Hepatic stellate cell (primary cell): ENCODE data around the gene PAK5.

Experiments
- DNase-seq: peaks from one replicate; pipeline ENCODE4 v3.0.0; 2011; ENCODE audit warnings: low spot score

PAK5 gene

DNA sequence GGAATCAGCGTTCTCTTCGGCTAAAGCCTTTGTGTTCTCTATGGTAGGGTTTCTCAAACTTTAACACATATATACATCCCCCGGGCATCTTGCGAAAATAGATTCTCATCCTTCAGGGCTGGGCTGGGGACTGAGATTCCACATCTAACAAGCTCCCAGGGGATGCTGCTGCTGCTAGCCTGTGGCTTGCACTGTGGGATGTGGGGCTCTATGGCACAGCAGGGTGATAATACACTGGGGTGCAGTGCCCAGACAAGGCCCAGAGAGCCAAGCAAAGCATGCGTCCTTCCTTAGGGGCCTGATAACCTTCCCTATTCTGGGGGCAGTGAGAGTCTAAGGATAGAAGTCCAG is 222.4 kb downstream of the PAK5 start:
- DNase-seq: no peak

DNA sequence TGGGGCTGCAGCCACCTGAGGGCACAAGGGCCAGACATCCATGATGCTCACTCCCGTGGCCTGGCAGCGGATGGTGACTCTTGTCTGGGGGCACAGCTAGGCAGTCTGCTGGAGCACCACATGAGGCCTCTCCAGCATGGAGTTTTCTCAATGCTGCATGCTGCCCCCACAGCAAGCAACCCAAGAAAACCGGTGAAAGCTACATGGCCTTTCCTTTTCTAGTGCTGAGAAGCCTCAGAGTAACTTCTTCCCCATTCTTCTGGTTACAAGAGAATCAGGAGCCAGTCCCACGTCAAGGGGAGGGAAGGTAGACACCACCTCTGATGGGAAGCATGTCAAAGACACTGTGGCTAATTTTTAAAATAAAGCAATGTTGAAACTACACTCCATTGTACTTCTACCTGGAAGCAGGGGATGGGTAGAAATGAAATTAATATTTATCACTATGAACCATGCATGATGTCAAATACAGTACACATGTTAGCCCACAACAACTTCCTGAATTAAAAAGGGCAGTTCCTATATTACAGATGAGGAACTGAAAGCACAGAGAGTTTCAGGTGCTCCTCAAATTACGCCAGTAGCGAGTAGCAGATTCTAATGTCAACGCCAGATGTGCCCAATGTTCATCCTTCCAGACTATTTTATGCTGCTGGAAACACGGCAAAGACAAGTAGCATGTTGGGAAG is 223.0 kb downstream of the PAK5 start:
- DNase-seq: no peak

DNA sequence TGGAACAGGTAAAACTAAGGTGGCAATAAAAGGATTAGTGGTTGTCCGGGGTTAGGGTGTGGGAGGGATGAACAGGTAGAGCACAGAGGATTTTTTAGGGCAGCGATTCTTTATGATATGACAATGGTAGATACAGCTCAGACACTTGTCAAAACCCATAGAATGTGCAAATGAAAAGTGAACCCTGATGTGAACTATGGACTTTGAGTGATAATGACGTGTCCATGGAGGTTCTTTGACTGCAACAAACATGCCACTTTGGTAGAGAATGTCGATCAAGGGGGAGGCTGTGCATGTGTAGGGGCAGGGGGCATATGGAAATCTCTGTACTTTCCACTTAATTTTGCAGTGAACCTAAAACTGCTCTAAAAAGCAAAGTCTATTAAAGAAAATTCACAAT is 223.8 kb downstream of the PAK5 start:
- no peak for DNase-seq

DNA sequence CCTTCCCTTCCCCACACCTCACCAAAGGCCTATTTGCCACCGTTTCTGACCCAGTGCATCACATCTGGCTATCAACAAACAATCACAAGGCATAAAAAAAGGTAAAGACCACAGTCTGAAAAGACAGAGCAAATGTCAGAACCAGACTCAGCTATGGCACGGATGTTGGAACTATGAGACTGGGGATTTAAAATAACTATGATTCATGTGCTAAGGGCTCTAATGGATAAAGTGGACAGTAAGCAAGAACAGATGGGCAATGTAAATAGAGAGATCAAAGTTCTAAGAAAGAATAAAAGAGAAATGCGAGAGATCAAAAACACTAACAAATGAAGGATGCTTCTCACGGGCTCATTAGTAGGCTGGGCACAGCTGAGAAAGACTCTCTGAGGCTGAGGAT is 225.0 kb downstream of the PAK5 start:
- DNase-seq: no peak

DNA sequence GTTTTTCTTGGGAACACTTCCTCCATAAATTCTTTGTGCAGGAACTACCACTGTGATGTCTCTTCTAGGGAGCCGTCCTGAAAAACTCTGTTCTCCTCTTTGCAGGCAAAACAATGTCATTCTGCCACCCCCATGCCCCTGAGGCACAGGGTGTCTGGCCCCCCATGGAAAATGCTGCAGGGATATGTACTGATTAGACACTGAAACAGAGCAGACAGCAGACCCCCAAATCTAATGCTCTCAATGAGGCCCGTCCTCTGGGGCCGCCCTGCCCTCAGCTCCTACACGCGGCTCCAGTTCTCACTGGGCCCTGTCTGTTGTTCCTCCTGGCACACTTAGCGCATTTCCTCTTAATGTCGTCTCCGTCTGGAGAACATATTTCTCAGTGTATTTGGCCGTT is 227.0 kb downstream of the PAK5 start:
- no peak for DNase-seq

DNA sequence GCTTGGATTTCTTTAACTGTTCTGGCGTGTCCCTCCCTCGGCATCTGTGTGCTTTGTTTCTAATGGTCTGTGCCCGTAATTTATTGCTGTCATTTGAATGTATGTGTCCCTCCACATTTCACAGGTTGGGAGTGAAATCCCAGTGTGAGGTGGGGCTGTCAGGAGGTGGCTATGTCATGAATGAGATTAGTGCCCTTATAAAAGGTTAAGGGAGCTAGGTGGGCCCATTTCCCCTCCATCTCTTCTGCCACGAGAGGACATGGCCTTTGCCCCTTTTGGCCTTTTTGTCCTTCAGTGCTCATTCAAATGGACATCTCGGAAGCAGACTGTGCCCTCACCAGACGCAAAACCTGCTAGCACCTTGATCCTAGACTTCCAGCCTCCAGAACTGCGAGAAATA is 228.2 kb downstream of the PAK5 start:
- DNase-seq: no peak

DNA sequence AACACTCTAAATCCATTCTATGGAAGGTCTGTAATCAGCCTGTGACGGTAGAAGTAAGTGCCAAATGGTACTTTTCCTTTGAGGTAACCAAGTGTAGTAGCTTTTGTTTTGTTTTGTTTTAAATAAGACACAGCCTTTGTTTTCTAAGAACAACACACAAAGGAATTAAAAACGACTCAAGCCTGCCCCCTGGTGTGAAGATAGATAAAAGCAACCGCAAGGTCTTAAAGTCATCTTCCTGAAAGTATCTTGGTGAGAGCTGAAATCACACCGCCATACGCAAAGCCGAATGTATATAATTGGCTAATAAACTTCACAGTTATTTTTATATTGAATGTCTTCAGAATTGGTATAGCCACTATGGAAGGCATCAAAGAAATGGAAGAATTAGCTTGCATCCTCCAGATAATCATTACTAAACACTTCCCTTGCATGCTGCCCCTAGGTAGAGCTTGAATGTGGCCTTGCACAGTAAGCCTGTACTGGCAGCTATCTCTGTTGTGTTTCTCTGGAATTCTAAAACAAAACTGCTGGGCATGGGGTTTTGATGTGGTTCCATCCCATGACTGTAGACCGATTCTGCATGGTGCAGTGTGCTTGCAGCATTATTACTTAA is 228.9 kb downstream of the PAK5 start:
- DNase-seq: no peak

DNA sequence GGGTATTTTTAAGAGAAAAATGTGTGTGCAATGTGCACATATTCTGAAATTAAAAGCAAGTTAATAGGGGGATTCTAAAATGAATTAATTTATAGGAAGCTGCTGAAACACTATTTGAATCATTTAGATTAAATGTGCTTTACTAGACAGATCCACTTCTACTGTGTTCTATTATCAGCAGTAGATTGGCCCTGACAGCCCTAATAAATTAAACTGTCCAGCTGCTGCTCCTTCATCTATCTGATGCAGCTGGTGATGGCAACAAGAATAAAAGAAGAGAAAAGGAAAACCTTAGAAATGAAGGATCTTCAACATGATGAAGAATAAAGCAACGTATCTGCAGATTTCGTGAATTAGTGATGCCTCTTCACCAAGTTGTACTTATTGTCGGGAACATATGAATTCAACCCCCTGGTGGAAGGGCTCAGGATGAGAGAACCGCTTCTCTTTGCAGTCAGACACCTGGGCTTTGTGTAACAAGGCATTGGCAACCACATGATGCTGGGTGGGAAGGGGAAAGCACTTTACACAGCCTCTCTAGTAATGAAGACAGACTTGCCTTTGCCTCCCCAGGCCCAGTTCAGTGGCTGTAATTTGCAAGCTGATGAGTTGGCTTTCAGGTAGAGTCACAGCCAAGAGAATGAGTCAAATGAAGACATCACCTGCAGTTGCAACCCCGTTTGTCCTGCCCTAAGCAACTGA is 230.1 kb downstream of the PAK5 start:
- DNase-seq: no peak

DNA sequence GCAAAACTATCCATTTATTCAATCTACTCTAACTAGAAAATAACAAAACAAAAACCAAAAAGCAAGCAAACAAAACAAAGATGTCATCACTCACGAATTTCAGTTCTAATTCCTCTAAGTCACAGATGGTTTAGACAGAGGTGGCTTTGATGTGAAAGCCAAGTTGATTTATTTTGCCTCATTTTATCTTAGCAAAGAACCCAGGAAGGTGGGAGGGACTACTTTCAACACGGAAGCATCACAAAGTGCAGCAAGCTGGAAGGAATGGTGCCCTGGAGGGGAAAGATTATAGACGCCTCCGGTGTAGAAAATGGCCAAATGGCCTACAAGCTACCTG is 236.1 kb downstream of the PAK5 start:
- DNase-seq: no peak

DNA sequence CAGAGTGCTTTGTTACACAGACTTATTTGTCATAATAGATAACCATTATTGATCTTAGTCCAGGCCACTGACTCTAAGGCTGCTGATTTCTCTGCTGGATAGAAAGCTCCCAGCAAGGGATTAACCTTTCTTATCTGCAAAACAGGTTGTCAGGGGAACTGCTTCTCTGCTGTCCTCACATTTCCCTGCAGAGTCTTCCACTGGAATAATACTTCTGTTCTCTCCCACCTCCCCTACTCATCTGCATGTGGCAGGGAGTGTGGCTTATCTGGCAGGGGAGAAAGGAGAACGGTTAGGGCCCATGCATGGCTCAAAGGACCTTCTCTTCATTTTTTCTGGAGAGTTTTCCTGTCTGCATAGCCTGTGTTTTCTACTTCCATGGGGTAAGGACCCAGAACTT is 238.3 kb downstream of the PAK5 start:
- no peak for DNase-seq

DNA sequence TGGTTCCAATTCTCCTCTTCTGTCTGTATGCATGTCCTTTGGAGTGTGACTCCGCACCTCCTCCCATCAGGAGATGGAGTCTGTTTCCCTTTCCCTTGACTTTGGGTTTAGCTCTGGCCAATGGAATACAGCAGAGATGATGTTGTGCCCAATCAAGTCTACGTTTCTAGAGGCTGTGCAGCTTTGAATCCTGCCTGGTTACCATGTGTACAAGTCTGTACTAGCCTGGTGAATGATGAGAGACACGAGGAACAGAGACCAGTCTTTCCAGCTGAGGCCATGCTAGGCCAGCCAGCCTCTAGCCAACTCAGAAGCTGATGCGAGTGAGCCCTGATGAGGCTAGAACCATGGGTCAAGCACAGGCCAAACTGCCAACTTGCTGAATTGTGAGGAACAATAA is 241.3 kb downstream of the PAK5 start:
- no peak for DNase-seq

DNA sequence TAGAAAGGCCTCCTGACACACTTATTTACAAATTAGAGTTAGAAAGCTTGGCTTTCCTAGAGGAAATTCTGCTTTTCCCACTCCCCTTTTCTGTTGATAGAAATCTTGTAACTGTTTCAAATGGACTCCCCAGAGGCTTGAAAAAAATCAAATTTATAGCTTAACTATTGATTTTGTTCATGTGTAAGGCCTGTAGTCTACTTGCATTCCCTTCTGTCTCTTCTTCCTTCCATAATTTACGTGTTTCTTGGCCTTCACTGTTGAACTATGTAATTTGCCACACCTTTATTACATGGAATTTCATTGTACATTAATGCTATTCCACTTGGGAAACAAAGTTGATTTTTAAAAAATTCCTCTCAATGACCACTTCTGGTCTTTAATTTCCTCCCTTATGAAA is 243.1 kb downstream of the PAK5 start:
- DNase-seq: no peak

DNA sequence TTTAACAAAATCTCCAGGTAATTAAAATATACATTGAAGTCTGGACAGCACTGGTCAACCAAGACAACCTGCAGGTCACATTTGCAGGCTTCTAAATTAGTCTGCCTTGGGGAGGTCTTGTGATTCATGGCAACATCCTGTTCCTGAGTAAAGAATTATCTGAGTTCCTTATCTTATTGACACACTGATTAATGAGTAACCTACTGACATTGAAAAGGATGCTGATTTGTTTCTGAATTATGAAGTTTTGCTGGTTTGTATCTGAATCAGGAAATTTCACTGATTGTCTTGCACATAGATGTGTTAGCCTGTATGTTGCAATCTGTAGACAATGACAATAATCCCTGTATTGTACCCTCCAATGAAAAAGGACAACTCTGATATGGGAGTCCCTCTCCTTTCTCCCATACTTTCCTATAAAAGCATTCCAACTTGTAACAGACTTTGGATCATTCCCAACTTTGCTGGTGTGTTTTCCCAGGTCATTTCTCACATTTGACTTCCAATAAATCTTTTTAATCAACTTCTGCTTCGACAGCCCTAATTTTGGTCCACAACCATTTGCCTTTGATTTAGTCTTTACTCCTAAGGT is 244.5 kb downstream of the PAK5 start:
- no peak for DNase-seq

DNA sequence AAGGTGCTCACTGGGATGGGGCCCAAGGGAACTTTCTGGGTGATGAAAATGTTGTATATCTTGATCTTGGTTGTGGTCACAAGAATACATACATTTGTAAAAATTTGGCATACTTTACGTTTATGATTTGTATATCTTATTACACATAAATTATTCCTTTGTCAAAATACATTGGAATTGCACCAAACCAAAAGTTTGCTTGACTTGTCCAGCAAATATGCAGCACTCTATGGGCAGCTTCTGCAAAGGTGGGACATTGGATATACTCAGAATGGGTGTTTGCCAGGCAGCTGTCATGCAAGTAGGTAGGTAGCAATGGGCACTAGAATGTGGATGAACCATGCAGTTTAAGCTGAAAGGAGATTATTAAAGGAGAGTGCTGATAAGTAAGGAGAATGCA is 246.5 kb downstream of the PAK5 start:
- DNase-seq: no peak

DNA sequence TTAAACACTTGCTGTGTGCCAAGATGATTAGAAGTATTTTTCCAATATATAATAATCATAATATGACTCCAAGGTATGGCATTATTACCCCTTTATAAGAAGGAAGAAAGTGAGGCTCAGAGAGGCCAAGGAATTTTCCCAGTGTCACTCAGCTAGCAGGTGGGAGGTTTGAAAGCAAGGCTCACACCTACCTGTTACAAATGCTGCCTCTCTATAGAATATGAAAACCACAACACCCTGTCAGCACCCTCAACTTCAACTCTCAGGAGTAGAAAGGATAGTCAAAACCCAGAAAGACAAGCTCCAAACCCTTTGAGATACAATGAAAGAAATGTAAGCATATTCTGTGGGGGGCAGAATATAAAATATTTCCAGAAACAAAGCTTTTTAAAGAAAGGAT is 247.8 kb downstream of the PAK5 start:
- no peak for DNase-seq

DNA sequence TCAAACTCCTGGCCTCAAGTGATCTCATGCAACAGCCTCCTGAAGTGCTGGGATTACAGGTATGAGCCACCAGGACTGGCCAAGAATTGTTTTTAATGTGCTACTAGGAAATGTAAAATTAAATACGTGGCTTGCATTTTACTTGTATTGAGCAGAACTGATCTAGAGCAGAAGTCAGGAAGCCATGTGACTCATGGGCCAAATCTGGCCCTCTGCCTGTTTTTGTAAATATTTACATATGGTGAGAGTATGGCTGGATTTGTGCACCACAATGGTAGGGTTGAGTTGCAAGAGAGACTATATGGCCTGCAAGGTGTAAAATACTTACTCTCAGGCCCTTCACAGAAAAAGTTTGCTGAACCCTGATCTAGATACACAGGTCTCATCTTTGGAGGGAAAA is 248.7 kb downstream of the PAK5 start:
- no peak for DNase-seq

DNA sequence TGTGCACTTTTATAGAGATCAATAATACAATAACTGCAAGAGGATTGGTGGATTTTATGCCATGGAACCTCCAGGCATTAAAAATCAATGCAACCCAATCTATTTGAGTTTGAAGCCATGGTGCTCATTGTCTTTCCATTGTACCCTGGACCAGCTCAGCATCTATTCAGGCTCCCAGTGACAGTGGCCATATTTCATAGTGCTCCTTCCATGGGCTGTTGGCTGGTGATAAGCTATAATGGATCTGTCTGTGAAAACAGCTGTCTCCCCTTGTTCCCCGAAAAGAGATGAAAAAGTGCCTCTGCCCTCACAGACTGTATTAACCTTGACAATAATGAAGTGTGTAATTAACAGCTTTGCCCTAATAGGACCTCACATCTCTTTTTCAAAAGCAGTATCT is 250.2 kb downstream of the PAK5 start:
- DNase-seq: no peak

DNA sequence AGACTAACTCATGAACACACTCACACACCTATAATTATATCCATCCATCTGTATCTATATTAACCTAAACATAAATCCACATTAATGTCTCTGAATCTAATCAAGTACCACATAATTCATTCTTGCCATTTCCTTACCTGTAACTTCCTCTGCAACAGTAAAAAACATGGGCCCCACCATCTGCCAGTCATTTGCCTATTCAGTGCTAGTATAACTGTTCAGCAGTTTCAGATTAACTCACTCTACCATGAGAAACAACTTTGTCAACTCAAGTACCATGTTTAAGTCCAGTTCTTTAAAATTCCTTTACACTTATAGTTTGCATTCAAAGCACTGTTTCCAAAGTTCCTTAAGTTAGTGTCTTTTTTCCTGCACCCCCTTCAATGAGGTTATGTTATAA is 255.7 kb downstream of the PAK5 start:
- no peak for DNase-seq

DNA sequence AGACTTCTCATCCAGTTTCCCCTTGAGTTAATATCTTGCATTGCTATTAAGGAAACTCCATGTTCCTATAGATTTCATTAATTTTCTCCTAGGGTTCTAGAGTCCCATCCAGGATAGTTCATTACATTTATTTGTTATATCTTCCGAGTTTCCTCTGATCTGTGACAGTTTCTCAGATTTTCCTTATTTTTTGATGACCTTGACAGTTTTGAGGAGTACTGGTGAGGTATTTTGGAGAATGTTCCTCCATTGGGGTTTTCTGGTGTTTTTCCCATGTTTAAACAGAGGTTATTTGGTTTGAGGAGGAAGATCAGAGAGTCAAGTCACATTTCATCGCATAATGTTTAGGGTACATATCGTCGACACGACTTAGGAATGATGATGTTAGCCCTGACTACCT is 256.7 kb downstream of the PAK5 start:
- DNase-seq: no peak

DNA sequence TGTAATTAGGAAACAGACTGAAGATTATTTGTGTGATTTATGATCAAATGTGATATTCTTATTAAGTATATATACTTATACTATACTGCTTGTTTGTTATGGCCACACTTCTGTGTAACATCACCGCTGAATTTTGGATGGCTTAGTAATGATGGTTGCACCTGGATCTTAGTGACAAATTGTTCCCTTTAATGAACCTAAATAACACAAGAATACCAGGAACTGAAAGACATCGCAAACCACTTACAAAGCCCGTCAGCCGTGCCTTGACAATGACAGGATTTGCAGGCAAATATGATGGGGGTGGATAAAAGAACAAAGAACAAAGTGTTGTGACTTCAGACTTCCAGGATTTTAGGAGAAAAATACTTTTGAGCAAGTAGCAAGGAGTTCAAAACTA is 257.4 kb downstream of the PAK5 start:
- no peak for DNase-seq

DNA sequence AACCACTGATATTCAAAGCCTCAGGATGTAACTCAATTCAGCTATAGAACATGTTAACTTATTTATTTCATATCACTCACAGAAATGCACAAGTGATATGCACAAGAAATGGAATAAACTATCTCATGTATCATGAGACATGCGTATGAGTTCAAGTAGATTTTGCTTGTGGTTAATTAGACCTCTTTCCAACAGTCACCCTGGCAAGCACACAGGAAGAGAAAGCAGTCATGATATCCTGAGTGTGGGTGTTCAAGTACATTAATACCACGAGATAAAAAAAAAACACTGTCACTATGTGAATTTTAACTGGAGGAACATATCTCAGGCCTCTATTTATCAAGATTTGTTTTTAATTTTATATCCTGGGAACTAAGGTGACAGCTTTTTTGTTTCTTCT is 260.3 kb downstream of the PAK5 start:
- no peak for DNase-seq

DNA sequence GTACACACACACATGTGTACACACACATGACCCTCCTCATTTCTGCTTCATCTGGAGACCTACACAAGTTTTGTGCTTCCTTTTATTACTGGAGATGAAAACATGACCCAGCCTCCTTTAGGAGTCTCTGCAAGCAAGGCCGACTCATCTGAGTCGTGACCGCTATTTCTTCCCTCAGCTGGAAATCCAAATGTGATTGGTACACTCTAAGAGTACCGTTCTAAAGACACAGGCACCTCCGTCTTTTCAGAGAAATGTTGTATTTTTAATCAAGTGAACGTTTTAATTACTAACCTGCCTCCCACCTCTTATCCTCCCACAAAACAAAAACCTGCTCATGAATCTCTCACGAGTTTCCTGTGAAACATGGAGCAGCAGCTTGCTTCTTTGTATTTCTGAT is 261.5 kb downstream of the PAK5 start:
- DNase-seq: no peak

DNA sequence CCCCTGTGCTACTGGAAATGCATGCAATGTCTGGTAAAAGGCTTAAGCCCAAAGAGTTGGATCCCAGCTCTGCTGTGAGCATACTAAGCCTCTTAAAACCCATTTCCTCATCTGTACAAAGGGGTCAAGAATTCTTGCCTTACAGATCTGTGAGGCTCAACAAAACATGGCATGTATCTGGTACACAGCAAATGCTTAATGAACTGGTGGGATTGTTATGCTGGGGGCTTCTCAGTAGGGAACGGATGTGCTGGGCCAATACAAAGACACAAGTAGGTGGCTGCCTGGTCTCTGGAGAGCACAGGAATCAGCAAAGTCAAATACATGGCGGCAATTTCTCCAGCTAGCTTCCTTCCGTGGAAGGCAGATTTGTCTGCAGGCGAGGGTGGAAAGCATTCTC is 262.2 kb downstream of the PAK5 start:
- DNase-seq: no peak

DNA sequence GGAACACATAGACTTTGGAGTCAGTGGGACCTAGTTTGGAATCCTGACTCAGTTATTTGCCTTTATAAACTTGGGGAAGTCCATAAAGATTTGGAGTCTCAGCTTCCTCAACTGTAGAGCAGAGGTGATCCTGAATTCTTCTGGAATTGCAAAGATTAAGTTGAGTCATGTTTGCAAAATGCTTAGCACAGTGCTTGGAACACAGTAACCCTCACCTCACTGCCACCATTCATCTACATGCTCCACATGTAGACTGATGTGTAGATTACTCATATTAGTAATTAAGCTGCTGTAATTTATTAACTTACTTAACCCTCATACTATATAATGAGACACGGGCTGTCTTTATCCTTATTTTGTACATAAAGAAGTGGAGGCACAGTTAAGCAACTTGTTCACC is 263.0 kb downstream of the PAK5 start:
- DNase-seq: no peak
